Activated naive CD4-positive, alpha-beta T cell treated with anti-CD3 and anti-CD28 coated beads, Interleukin-2, amount 50 U/mL, for 16 hours (primary cell): Measurements from ENCODE around the gene VPS52.
"Not testable (repeated sequence)": the region's sequence is repeated elsewhere in the genome, so short reads cannot be mapped to it uniquely, and the experiment has no call there.

ENCODE experiments used
- DNase-seq: peaks from one replicate; pipeline ENCODE4 v3.0.0-alpha.2; 2020

VPS52 gene

GRCh38 chr6:33279971-33280511 is 8.4 kb upstream of the VPS52 start:
- DNase-seq = no peak

DNA sequence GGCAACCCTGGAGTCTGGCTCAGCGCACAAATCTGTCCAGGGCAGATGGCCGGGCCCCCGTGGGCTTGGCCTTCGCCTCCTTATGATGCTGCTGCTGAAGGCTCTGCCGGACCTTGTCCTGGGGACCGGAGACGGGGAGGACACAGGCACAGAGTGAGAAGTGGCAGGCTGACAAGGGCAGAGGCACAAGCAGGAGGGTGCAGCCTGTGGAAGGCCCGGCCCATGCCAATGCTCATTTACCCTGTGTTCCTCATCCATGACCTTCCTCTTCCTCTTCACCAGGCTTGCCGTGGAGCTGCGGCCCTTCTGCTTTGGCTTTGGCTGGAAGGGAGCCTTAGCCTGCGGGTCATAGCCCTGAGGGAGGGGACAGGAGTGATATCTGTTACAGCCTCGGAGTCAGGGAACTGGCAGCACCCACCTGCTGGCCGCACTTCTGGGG is 7.6 kb upstream of the VPS52 start:
- no peak for DNase-seq

DNA sequence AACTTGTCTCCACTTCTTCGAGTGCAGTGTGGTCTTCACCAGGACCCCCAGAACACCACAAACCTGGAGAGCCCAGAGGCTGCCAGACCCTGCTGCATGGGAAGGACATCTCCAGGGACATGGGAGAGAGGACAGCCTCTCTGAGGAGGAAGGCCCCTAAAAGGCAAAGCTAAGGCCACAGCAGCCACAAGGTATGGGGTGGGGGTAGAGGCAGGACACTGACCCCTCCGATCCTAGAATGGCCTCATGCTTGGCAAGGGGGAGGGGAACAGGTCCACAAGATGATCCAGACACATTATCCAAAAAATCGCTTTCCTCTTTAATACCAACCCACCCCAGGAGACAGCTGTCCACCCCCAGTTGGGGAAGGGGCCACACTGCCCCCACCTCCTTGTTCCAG is 7.1 kb upstream of the VPS52 start:
- no peak for DNase-seq

DNA sequence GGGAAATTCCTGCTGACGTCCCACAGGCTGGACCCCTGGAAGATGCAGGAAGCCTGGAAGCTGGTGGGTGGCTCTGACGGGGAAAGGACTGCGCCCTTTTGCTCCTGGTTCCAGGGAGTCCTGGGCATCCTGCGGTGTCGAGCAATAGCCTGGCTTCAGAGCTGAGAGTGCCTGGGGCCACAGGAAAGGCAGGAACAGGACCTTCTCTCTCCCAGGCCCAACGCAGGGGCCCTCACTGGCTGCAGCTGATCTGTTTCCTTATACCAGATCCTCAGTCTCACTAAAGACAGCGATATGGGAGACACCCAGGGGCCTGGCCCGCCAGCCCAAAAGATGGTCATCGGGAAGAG is 6.7 kb upstream of the VPS52 start:
- no peak for DNase-seq

GRCh38 chr6:33277663-33278391 is 6.2 kb upstream of the VPS52 start:
- peak; percentile 42 for DNase-seq

GRCh38 chr6:33276864-33277662 is 5.4 kb upstream of the VPS52 start, which contains the start of gene B3GALT4:
Gene B3GALT4 (plus strand): TSS chr6:33277123. CDS start chr6:33277420, 297 bp downstream.
- peak; percentile 71 for DNase-seq

DNA sequence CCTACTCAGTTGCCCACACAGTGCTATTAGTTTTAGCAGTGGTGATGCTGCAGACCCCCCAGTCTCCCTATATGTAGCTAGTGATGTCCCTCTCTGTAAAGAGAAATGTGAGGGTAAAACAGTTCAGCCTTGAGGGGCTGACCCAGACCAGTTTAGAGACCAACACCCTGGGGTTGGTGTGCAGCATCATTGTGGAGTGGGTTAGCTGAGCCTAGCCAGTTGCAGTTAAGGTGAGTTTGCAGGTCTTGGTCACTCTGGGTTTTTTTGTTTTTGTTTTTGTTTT is 4.8 kb upstream of the VPS52 start:
- no peak for DNase-seq

DNA sequence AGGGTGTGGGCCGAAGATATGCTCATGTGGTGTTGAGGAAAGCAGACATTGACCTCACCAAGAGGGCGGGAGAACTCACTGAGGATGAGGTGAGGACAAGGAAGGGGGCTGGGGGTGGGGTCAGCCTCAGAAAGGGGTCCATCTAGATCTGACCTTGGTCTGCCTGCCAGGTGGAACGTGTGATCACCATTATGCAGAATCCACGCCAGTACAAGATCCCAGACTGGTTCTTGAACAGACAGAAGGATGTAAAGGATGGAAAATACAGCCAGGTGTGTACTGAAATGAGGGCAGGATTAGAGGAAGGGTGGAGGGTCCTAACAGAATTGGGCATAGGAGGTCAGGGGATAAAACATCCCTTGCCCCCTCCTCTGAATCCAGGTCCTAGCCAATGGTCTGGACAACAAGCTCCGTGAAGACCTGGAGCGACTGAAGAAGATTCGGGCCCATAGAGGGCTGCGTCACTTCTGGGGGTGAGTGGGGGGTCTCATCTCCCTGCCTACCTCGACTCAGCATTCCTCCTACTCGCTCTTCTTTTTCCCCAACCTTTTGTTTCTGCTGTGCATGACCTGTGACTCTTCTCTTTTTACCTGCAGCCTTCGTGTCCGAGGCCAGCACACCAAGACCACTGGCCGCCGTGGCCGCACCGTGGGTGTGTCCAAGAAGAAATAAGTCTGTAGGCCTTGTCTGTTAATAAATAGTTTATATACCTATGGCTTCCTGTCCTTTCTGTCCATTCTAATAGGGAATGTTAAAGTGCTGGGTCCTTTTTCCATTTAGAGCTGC is 4.3 kb upstream of the VPS52 start:
- not testable (repeated sequence) for DNase-seq

GRCh38 chr6:33273924-33274902 is 2.5 kb upstream of the VPS52 start:
- no peak for DNase-seq

GRCh38 chr6:33273129-33273923 is 1.6 kb upstream of the VPS52 start:
- DNase-seq = no peak

DNA sequence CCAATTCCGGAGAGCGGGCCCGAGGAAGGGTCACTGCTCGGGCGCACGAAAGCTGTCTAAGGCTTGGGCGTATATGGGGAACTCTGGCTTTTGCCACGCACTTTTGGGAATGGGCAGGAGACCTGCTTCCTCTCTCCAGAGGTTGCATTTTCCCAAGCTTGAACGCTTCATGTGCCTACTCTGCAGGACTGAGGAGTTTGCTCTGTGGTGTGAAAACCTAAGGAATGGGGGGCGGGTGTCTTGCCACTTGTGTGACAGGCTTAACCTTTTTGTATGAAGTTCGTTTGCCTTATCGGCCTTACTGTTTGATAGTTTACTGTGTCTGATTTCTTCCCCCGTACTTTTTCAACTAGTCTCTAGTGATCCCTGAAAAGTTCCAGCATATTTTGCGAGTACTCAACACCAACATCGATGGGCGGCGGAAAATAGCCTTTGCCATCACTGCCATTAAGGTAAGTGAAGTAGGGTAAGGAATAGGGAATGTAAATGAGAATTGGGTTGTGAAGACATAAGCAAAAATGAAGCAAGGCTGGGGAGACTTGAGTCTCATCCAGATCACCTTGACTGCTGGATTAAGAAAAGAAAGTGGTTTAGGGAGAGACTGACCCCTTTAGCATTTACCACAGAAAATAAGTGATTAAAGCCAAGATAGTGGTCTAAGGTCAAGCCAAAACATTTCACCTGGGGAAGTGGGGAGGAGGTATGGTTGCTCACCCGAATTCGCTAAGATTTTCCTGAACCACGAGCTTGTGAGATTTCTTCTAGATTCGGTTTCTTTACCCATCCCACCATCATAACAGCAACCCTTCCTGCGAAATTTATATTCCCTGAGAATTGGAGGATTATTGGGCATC is 826 bp upstream of the VPS52 start:
- no peak for DNase-seq

- DNase-seq = no peak
These were observed 584 bp downstream of the VPS52 start for GRCh38 chr6:33271117-33271467.

- DNase-seq = no peak
These were observed 7.7 kb downstream of the VPS52 start for GRCh38 chr6:33264015-33264414.

GRCh38 chr6:33262490-33262889 is 9.2 kb downstream of the VPS52 start:
- DNase-seq = not testable (repeated sequence)

DNA sequence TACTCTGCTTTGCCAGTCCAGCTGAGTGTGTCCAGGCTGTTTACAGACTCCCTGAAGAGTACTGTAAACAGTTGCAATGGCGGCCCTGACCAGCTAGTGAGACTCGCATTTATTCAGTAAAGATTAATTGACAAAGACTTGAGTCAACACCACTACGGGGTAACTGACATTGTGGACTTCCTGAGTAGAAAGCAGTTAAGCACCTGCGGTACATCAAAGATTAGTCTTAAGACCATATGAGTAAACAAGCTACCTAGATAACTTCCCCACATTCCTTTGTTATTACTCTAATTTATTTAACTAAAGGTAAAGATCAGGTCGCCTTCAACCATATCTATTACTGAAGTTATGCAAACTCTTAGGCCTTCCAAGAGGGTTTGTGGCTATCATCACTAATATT is 12.6 kb downstream of the VPS52 start:
- no peak for DNase-seq

DNA sequence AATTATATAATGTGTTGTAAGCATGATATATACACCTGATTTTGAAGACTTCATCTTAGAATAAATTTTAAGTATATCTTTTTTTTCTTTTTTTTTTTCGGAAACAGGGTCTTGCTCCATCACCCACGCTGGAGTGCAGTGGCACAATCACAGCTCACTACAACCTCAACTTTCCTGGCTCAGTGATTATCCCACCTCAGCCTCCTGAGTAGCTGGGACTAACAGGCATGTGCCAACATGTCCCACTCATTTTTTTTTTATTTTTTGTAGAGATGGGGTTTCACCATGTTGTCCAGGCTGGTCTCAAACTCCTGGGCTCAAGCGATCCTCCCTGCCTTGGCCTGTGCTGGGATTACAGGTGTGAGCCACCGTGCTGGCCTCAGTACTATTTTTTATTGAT is 17.1 kb downstream of the VPS52 start:
- DNase-seq = no peak

DNA sequence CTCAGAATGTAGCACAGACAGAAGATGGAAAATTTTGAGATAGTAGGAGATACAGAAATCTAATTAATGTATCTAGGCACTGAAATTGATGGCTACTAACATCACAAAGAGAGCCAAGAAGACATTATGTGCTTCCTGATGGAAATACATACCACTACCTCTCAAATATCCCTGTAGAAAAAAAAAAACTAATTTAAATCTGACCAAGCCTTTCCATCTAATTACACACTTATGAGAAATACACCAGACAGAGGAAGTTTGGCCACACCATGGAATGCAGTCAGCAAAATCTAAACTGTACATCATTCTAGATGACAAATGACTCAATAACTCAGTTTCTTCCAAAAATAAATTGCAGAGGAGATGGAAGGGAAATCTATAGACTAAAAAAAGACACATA is 18.9 kb downstream of the VPS52 start:
- no peak for DNase-seq

GRCh38 chr6:33251395-33252012 is 20.2 kb downstream of the VPS52 start:
- no peak for DNase-seq

GRCh38 chr6:33250731-33251130 is 20.9 kb downstream of the VPS52 start:
- DNase-seq = no peak
